Endothelial cell (in vitro differentiated cells): Measurements from ENCODE around the gene TNFRSF1B. TPM values are rescaled to one million over a fixed set of nuclear protein-coding genes. Genes with fewer than 3 reads are reported as not detected.

ENCODE experiments used
- DNase-seq: peaks from one replicate; pipeline ENCODE4 v3.0.0; 2021; ENCODE audit warnings: low spot score
- H3K27ac Mint-ChIP-seq: one replicate; pipeline ENCODE4 v1.8.0; 2021; ENCODE audit warnings: mixed read lengths, inconsistent platforms; ENCODE audit not compliant: unreplicated experiment
- H3K27me3 Mint-ChIP-seq: one replicate; pipeline ENCODE4 v1.8.0; 2021; ENCODE audit warnings: mild to moderate bottlenecking, moderate library complexity, mixed read lengths, inconsistent platforms; ENCODE audit not compliant: unreplicated experiment
- H3K36me3 Mint-ChIP-seq: one replicate; pipeline ENCODE4 v1.8.0; 2021; ENCODE audit warnings: mild to moderate bottlenecking, low read depth, mixed read lengths, inconsistent platforms; ENCODE audit not compliant: unreplicated experiment
- H3K4me1 Mint-ChIP-seq: one replicate; pipeline ENCODE4 v1.8.0; 2021; ENCODE audit warnings: mild to moderate bottlenecking, mixed read lengths, inconsistent platforms; ENCODE audit not compliant: unreplicated experiment
- H3K4me3 Mint-ChIP-seq: one replicate; pipeline ENCODE4 v1.8.0; 2021; ENCODE audit warnings: mild to moderate bottlenecking, mixed read lengths, inconsistent platforms; ENCODE audit not compliant: unreplicated experiment
- H3K9me3 Mint-ChIP-seq: one replicate; pipeline ENCODE4 v1.8.0; 2021; ENCODE audit warnings: mixed read lengths, inconsistent platforms; ENCODE audit not compliant: unreplicated experiment
- total RNA-seq: library from RNA; stranded (reverse); fragmentation: NEBNext Ultra II Directional; extraction: Animal tissue kit (Norgen Biotek cat#: 25700); gene quantifications from one replicate; pipeline ENCODE4 v1.2.1, GENCODE V29; 2021; ENCODE audit not compliant: unreplicated experiment
- TF ChIP-seq, protein P1 (sequence below): fragments of 200-600 bp; sonication (generic); IDR thresholded peaks from one replicate; pipeline ENCODE4 v1.5.0; 2021; ENCODE audit warnings: antibody characterized with exemption; ENCODE audit not compliant: unreplicated experiment

Gene TNFRSF1B
- total RNA-seq, 1 donor from 2014 or later: 142 TPM

DNA sequence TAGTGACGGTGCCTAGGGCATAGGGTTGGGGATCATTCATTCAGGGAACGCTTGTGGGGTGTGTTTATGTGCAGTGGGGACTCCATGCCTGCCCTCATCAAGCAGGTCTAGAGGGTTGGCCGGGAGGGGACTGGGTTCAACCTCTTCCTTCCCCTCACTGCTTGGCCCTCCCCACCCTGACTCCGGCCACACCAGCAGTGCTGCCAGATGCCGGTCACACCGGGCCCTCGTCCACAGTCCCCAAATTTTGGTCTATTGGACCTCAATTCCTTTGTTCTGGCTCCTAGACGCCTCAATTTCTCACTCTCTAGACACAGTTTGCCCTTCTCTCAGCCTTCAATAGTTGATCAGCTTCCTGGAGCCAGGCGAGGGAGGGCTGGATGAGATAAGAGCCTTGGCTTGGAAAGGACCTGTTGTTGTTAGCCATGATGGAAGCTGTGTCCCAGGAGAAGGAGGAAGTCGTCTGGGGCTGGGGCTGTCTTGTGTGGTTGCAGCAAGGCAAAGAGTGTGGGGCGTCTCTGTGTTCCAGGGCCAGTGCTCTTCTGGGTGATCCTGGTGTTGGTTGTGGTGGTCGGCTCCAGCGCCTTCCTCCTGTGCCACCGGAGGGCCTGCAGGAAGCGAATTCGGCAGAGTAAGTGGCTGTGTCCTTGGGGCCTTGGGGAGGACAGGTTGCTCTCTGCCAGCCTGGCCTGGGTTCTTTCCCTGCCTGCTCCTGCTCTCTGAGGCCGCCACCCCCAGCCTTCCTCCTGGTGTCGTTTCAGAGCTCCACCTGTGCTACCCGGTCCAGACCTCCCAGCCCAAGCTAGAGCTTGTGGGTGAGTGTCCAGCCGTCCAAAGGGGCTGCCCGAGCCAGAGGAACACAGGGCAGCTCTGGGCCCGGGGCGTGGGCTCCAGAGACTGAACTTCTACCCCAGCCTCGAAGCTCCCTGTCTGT, 41.1 kb upstream of the TNFRSF1B start:
- peaks cover 21% of the 10 kb centered on the region for H3K4me1 Mint-ChIP-seq
- DNase-seq: no peak
- no peak overlapping the region for H3K27ac Mint-ChIP-seq
- TF ChIP-seq, protein P1, sequence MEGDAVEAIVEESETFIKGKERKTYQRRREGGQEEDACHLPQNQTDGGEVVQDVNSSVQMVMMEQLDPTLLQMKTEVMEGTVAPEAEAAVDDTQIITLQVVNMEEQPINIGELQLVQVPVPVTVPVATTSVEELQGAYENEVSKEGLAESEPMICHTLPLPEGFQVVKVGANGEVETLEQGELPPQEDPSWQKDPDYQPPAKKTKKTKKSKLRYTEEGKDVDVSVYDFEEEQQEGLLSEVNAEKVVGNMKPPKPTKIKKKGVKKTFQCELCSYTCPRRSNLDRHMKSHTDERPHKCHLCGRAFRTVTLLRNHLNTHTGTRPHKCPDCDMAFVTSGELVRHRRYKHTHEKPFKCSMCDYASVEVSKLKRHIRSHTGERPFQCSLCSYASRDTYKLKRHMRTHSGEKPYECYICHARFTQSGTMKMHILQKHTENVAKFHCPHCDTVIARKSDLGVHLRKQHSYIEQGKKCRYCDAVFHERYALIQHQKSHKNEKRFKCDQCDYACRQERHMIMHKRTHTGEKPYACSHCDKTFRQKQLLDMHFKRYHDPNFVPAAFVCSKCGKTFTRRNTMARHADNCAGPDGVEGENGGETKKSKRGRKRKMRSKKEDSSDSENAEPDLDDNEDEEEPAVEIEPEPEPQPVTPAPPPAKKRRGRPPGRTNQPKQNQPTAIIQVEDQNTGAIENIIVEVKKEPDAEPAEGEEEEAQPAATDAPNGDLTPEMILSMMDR: no peak
- H3K36me3 Mint-ChIP-seq: no peaks in the 10 kb centered on the region
- H3K4me3 Mint-ChIP-seq: peak overlapping the region; percentile 4
- no peaks in the 10 kb centered on the region for H3K9me3 Mint-ChIP-seq
- H3K27me3 Mint-ChIP-seq: peaks cover 4% of the 10 kb centered on the region

DNA sequence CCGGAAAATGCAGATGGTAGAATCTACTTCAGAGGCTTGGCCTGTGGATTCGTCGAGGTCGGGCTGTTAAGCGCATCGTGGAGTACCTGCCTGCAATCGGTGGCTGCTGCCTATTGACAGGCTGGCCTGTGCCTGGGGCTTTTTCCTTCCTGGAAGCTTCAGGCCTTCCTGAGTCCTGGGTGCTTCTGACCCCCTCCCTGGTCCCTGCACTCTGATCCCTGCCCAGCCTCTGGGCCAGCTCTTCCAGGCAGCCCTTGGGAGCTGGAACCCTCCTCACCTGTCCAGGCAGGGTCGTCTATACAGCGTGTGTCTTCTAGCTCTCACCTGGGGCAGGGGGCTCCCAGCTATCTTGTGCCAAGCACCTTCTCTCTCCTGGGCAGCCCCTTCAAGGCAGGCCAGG, 40.0 kb upstream of the TNFRSF1B start:
- TF ChIP-seq, protein P1: no peak

DNA sequence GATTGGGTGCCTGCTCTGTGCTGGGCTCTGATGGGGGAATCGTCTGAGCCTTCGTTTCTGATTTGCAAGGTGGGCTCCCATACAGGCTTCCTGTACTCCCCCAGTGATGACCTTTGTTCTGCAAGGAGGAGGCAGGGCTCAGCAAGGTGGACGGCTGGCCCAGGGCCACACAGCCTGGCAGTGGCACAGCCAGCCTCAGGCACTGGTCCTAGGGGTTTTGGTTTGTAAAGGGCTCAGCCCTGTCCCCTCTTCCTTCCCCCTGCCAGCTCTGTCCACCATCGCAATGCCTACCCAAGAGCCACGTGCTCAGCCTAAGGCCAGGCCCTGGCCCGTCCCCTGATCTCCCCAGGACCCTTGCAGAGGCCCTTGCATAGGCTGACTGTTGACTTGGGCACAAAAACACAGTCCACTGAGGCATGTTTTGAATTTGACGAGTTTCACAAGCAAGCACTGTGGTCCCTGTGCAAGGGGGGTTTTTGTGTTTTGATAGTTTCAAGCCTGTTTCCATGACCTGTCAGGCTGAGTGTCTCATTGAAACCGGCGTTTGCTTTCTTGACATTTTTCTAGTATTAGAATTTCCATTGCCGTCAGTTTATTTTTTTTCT, 39.5 kb upstream of the TNFRSF1B start:
- H3K4me1 Mint-ChIP-seq: peaks cover 19% of the 10 kb centered on the region
- DNase-seq: no peak
- H3K36me3 Mint-ChIP-seq: no peaks in the 10 kb centered on the region
- no peak overlapping the region for H3K4me3 Mint-ChIP-seq
- H3K9me3 Mint-ChIP-seq: no peaks in the 10 kb centered on the region
- H3K27ac Mint-ChIP-seq: peak overlapping the region; percentile 57
- TF ChIP-seq, protein P1: no peak
- H3K27me3 Mint-ChIP-seq: peaks cover 2% of the 10 kb centered on the region

More for the DNA sequence above, 40.0 kb upstream of the TNFRSF1B start:
- Mint-ChIP-seq H3K9me3 (no peaks in the 10 kb centered on the region), H3K27ac (no peak overlapping the region), H3K36me3 (no peaks in the 10 kb centered on the region), H3K4me3 (no peak overlapping the region), H3K4me1 (peaks cover 21% of the 10 kb centered on the region), H3K27me3 (peaks cover 2% of the 10 kb centered on the region)
- no peak for DNase-seq

DNA sequence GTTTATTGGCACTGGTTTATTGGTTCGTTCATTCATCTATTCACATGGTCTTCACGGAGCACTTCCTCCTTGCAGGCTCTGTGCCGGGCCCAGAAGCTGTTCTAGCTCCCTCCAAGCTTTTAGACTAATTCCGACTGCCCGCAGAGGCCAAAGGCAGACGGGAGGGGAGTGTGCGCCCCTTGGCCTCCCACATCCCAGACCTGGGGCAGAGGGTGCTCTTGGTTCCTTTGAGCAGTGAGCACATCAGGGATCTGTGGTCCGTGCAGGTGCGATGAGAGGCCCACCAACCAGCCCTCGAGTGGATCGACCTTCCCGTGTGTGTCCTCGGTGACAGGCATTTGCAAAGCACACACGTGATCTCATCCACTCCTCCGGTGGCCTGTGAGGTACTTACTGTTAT, 38.7 kb upstream of the TNFRSF1B start:
- no peaks in the 10 kb centered on the region for H3K36me3 Mint-ChIP-seq
- H3K9me3 Mint-ChIP-seq: no peaks in the 10 kb centered on the region
- peaks cover 2% of the 10 kb centered on the region for H3K27me3 Mint-ChIP-seq
- DNase-seq: no peak
- no peak overlapping the region for H3K27ac Mint-ChIP-seq
- no peak overlapping the region for H3K4me3 Mint-ChIP-seq
- peaks cover 19% of the 10 kb centered on the region for H3K4me1 Mint-ChIP-seq
- TF ChIP-seq, protein P1: no peak

DNA sequence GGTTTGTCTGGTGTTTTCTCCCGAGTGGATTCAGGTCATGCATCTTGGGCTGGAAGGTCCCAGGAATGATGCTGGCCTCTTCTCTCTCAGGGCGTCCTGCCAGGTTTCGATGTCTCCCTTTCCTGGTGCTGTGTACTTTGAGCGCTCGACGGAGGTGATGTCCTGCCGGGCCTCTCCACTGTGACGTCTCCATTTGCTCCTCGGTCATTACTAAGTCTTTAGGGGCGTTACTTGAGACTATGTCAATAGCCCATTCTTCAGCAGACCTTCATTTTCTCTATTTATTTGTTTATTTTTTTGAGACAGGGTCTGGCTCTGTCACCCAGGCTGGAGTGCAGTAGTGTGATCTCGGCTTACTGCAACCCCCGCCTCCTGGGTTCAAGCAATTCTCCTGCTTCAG, 37.2 kb upstream of the TNFRSF1B start:
- H3K27ac Mint-ChIP-seq: no peak overlapping the region
- TF ChIP-seq, protein P1: no peak
- no peak for DNase-seq
- no peaks in the 10 kb centered on the region for H3K9me3 Mint-ChIP-seq
- H3K27me3 Mint-ChIP-seq: no peaks in the 10 kb centered on the region
- no peaks in the 10 kb centered on the region for H3K36me3 Mint-ChIP-seq
- H3K4me1 Mint-ChIP-seq: peaks cover 19% of the 10 kb centered on the region
- no peak overlapping the region for H3K4me3 Mint-ChIP-seq
